ENCODE results near the gene HCN2.

- TF ChIP-seq CTCF (IDR thresholded peaks at IDR 0.05) (no peak), POLR2A (IDR thresholded peaks at IDR 0.05) (no peak)
Observed at GRCh38 chr19:619286-620002, 29.8 kb downstream of the HCN2 start.
